Adrenal gland (tissue), 5 donors: ENCODE measurements around the gene RIPOR1.

Experiments used
- POLR2A ChIP-seq, 2 donors: fragments of 450-650 bp; IDR thresholded peaks; one replicate each; pipeline ENCODE4 v1.6.1; 2017; ENCODE audit warnings: antibody characterized with exemption in 2 of 2, mild to moderate bottlenecking in 2 of 2, moderate library complexity in 1 of 2
- TF ChIP-seq, protein P1 (sequence below), 6 experiments: fragments of 450-650 bp in 4 of 6; fragments of 200-600 bp in 2 of 6; sonication (generic) in 1 of 6; IDR thresholded peaks; 1 replicate in 5 of 6; 2 replicates in 1 of 6; pipeline versions ENCODE4 v1.5.1 to v1.8.0; 2016 to 2021; ENCODE audit warnings: antibody characterized with exemption in 6 of 6, mild to moderate bottlenecking in 2 of 6, moderate library complexity in 1 of 6
- donor health status: DM: no; HTN: no; CAD: no.

GRCh38 chr16:67517661-67518423 is 10.8 kb upstream of the RIPOR1 start:
- TF ChIP-seq, protein P1, sequence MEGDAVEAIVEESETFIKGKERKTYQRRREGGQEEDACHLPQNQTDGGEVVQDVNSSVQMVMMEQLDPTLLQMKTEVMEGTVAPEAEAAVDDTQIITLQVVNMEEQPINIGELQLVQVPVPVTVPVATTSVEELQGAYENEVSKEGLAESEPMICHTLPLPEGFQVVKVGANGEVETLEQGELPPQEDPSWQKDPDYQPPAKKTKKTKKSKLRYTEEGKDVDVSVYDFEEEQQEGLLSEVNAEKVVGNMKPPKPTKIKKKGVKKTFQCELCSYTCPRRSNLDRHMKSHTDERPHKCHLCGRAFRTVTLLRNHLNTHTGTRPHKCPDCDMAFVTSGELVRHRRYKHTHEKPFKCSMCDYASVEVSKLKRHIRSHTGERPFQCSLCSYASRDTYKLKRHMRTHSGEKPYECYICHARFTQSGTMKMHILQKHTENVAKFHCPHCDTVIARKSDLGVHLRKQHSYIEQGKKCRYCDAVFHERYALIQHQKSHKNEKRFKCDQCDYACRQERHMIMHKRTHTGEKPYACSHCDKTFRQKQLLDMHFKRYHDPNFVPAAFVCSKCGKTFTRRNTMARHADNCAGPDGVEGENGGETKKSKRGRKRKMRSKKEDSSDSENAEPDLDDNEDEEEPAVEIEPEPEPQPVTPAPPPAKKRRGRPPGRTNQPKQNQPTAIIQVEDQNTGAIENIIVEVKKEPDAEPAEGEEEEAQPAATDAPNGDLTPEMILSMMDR (IDR thresholded peaks at IDR 0.05) = no peak
- TF ChIP-seq POLR2A (IDR thresholded peaks at IDR 0.05) = no peak
